Trophoblast cell (in vitro differentiated cells and primary cell): Measurements from ENCODE around the gene OR11L1.

Source experiments
- DNase-seq, 2 donors: peaks; one replicate each; pipeline ENCODE4 v3.0.0-alpha.2; 2016
- H2AFZ ChIP-seq: 2 replicates; pipeline ENCODE4 v1.6.1; 2013; ENCODE audit warnings: low read length, moderate library complexity, mild to moderate bottlenecking; ENCODE audit not compliant: insufficient read depth, poor library complexity
- H2AK5ac ChIP-seq: 2 replicates; pipeline ENCODE4 v1.6.1; 2013; ENCODE audit warnings: mild to moderate bottlenecking, low read length
- H2BK120ac ChIP-seq: 2 replicates; pipeline ENCODE4 v1.6.1; 2013; ENCODE audit warnings: low read length, mild to moderate bottlenecking, moderate library complexity; ENCODE audit not compliant: insufficient read depth, poor library complexity
- H2BK12ac ChIP-seq: 2 replicates; pipeline ENCODE4 v1.6.1; 2013; ENCODE audit warnings: mild to moderate bottlenecking, low read length, moderate library complexity
- H2BK5ac ChIP-seq: 2 replicates; pipeline ENCODE4 v1.6.1; 2013; ENCODE audit warnings: low read length, low read depth, moderate library complexity, mild to moderate bottlenecking; ENCODE audit not compliant: poor library complexity
- H3K14ac ChIP-seq: 2 replicates; pipeline ENCODE4 v1.6.1; 2013; ENCODE audit warnings: mild to moderate bottlenecking, low read length
- H3K18ac ChIP-seq: 2 replicates; pipeline ENCODE4 v1.6.1; 2013; ENCODE audit warnings: mild to moderate bottlenecking, low read length
- H3K23ac ChIP-seq: 2 replicates; pipeline ENCODE4 v1.6.1; 2013; ENCODE audit warnings: low read length
- H3K27ac ChIP-seq: 2 replicates; pipeline ENCODE4 v1.5.1; 2013; ENCODE audit warnings: low read depth, mild to moderate bottlenecking, inconsistent platforms, low read length, moderate library complexity
- H3K27me3 ChIP-seq: 2 replicates; pipeline ENCODE4 v1.6.1; 2013; ENCODE audit warnings: inconsistent platforms, mild to moderate bottlenecking, low read length, moderate library complexity; ENCODE audit not compliant: insufficient read depth
- H3K36me3 ChIP-seq, 2 experiments: 1 replicate in 1 of 2; 2 replicates in 1 of 2; pipeline ENCODE4 v1.6.1; 2013; ENCODE audit warnings: low read length in 2 of 2, mild to moderate bottlenecking in 2 of 2, moderate library complexity in 1 of 2; ENCODE audit not compliant: insufficient read depth in 2 of 2, control insufficient read depth in 1 of 2
- H3K4ac ChIP-seq: 2 replicates; pipeline ENCODE4 v1.6.1; 2013; ENCODE audit warnings: low read depth, mild to moderate bottlenecking, low read length, moderate library complexity
- H3K4me1 ChIP-seq, 2 experiments: 1 replicate in 1 of 2; 2 replicates in 1 of 2; pipeline ENCODE4 v1.6.1; 2013; ENCODE audit warnings: low read length in 2 of 2, mild to moderate bottlenecking in 2 of 2, moderate library complexity in 1 of 2; ENCODE audit not compliant: insufficient read depth in 2 of 2, control insufficient read depth in 1 of 2
- H3K4me2 ChIP-seq: 2 replicates; pipeline ENCODE4 v1.6.1; 2013; ENCODE audit warnings: inconsistent platforms, mild to moderate bottlenecking, low read length, moderate library complexity
- H3K4me3 ChIP-seq: 2 replicates; pipeline ENCODE4 v1.5.1; 2013; ENCODE audit warnings: mild to moderate bottlenecking, low read depth, low read length, inconsistent platforms
- H3K79me1 ChIP-seq: one replicate; pipeline ENCODE4 v1.6.1; 2013; ENCODE audit warnings: low read length
- H3K79me2 ChIP-seq: 2 replicates; pipeline ENCODE4 v1.6.1; 2013; ENCODE audit warnings: low read length, mild to moderate bottlenecking; ENCODE audit not compliant: control insufficient read depth, insufficient read depth, poor library complexity
- H3K9ac ChIP-seq: 2 replicates; pipeline ENCODE4 v1.6.1; 2013; ENCODE audit warnings: mild to moderate bottlenecking, low read length
- H3K9me3 ChIP-seq: 2 replicates; pipeline ENCODE4 v1.6.1; 2013; ENCODE audit warnings: low read depth, mild to moderate bottlenecking, control low read depth, inconsistent platforms, low read length; ENCODE audit not compliant: insufficient read depth
- H4K12ac ChIP-seq: 2 replicates; pipeline ENCODE4 v1.6.1; 2013; ENCODE audit warnings: low read depth, mild to moderate bottlenecking, low read length, moderate library complexity
- H4K8ac ChIP-seq: 2 replicates; pipeline ENCODE4 v1.6.1; 2013; ENCODE audit warnings: low read depth, mild to moderate bottlenecking, low read length, moderate library complexity
- H4K91ac ChIP-seq: one replicate; pipeline ENCODE4 v1.6.1; 2013; ENCODE audit warnings: low read depth, mild to moderate bottlenecking, low read length, moderate library complexity
- WGBS: extraction: QIAGEN DNeasy Blood & Tissue Kit; methylation state at CpG from one replicate; pipeline ENCODE4 v1.1.7; 2013; ENCODE audit warnings: missing lambda C conversion rate; ENCODE audit not compliant: insufficient read length, insufficient coverage; ENCODE audit errors: extremely low coverage; 5-methylcytosine and 5-hydroxymethylcytosine counted together

The OR11L1 gene

DNA sequence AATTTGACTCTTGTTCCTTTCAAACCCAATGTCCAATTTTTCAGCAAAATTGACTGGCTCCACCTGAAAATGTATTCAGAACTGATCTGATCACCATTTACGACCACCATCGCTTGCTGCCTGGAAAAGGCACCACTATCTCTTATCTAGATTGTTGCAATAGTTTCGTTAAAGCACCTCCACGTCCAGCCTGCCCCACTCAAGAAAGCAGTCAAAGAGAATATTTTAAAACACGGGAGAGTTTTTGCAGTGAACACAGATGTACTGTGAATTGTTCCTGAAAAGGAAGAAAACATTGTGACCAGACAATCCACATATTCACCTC lies 4.0 kb upstream of the OR11L1 start:
- no peak overlapping the region for H2BK120ac ChIP-seq
- peaks cover 5% of the 10 kb centered on the region for H3K9me3 ChIP-seq
- H4K12ac ChIP-seq: no peak overlapping the region
- no peak overlapping the region for H2BK12ac ChIP-seq
- WGBS: no CpG with 5 or more reads among the region's 5 CpGs
- H2AFZ ChIP-seq: no peak overlapping the region
- no peak overlapping the region for H3K4me2 ChIP-seq
- H3K18ac ChIP-seq: no peak overlapping the region
- peaks cover 0 to 3% of the 10 kb centered on the region in 2 experiments for H3K4me1 ChIP-seq
- H3K9ac ChIP-seq: no peak overlapping the region
- H3K27me3 ChIP-seq: no peaks in the 10 kb centered on the region
- DNase-seq: no peak
- H2AK5ac ChIP-seq: no peak overlapping the region
- no peaks in the 10 kb centered on the region for H3K79me2 ChIP-seq
- no peak overlapping the region for H3K27ac ChIP-seq
- H3K79me1 ChIP-seq: no peaks in the 10 kb centered on the region
- H3K23ac ChIP-seq: no peak overlapping the region
- H3K36me3 ChIP-seq: no peaks in the 10 kb centered on the region
- no peak overlapping the region for H3K14ac ChIP-seq
- H2BK5ac ChIP-seq: no peak overlapping the region
- H4K8ac ChIP-seq: no peak overlapping the region
- H4K91ac ChIP-seq: no peak overlapping the region
- H3K4ac ChIP-seq: no peak overlapping the region
- H3K4me3 ChIP-seq: no peak overlapping the region

DNA sequence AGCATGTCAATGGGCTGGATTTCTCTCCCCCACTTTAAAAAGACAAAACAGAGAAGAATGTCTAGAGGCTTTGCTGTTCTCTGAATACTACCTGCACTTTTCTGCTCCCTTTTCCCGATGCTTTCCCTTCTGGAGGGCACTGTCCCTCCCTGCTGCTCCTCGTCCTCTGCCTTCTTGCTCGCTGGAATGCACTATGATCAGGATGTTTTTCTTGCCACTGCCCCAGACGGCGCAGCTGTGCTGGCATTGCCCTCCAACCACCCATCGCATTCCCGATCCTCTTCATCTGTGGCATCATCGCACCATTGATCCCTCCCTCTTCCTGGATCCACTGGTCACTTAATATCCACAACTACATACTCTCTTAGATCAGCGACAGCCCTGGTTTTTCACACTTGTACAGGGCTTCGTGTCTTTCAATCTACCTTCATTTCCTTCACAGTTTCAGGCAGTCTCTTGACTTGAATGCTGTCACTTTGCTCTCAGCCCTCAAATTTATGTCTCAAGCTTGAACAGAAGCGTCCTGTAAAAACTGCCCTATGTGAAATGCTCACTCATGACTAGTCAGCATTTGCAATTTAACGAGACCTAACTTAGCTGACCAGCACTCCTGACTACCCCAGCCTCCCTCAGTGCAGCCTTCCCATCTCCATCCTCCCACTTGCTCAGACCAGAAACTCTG lies 3.5 kb upstream of the OR11L1 start:
- Histone ChIP-seq H2AK5ac (no peak overlapping the region), H2BK12ac (no peak overlapping the region), H3K27me3 (no peaks in the 10 kb centered on the region), H2AFZ (no peak overlapping the region), H3K23ac (no peak overlapping the region), H3K4me1 (peaks cover 0 to 3% of the 10 kb centered on the region in 2 experiments), H3K18ac (no peak overlapping the region), H3K9ac (no peak overlapping the region), H4K91ac (no peak overlapping the region), H2BK120ac (no peak overlapping the region), H4K8ac (no peak overlapping the region), H3K4me3 (no peak overlapping the region), H3K4me2 (no peak overlapping the region), H3K36me3 (no peaks in the 10 kb centered on the region), H4K12ac (no peak overlapping the region), H3K79me1 (no peaks in the 10 kb centered on the region), H3K79me2 (no peaks in the 10 kb centered on the region), H3K9me3 (peaks cover 5% of the 10 kb centered on the region), H2BK5ac (no peak overlapping the region), H3K14ac (no peak overlapping the region), H3K27ac (no peak overlapping the region), H3K4ac (no peak overlapping the region)
- WGBS: no CpG with 5 or more reads among the region's 12 CpGs
- no peak for DNase-seq

- no peaks in the 10 kb centered on the region for H3K79me1 ChIP-seq
- H4K12ac ChIP-seq: no peak overlapping the region
- H3K27ac ChIP-seq: no peak overlapping the region
- peaks cover 5% of the 10 kb centered on the region for H3K9me3 ChIP-seq
- H3K23ac ChIP-seq: no peak overlapping the region
- H3K9ac ChIP-seq: no peak overlapping the region
- H4K8ac ChIP-seq: no peak overlapping the region
- no peak overlapping the region for H2AK5ac ChIP-seq
- no peak overlapping the region for H2AFZ ChIP-seq
- H3K79me2 ChIP-seq: no peaks in the 10 kb centered on the region
- H3K18ac ChIP-seq: no peak overlapping the region
- H2BK5ac ChIP-seq: no peak overlapping the region
- no peak overlapping the region for H3K14ac ChIP-seq
- no CpG with 5 or more reads among the region's 2 CpGs for WGBS
- H3K27me3 ChIP-seq: no peaks in the 10 kb centered on the region
- H3K4me1 ChIP-seq: peaks cover 0 to 3% of the 10 kb centered on the region in 2 experiments
- no peak overlapping the region for H3K4ac ChIP-seq
- no peak overlapping the region for H2BK120ac ChIP-seq
- H3K4me3 ChIP-seq: no peak overlapping the region
- no peak for DNase-seq
- H2BK12ac ChIP-seq: no peak overlapping the region
- no peaks in the 10 kb centered on the region for H3K36me3 ChIP-seq
- no peak overlapping the region for H4K91ac ChIP-seq
- H3K4me2 ChIP-seq: no peak overlapping the region
Measured at GRCh38 chr1:247843411-247843810, 1.7 kb upstream of the OR11L1 start.

DNA sequence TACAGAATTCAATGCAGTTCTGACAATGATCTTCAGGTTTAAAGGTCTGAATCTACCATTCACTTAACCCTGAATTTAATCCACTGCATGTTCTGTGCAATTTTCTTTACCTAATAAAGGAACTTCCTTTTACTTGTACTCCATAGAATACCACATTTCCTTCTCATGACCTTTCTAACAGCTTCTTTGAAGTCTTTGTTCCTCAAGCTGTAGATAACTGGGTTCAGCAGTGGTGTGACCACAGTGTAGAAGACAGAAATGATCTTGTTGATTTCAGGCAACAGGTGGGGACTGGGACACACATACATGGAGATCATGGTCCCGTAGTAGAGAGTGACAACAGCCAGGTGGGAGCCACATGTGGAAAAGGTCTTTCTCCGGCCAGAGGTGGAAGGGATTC lies 878 bp downstream of the OR11L1 start:
- no CpG with 5 or more reads among the region's 2 CpGs for WGBS

More for the DNA sequence above, 878 bp downstream of the OR11L1 start:
- H3K27ac ChIP-seq: no peak overlapping the region
- no peak overlapping the region for H4K91ac ChIP-seq
- no peak overlapping the region for H3K4me2 ChIP-seq
- H2BK120ac ChIP-seq: no peak overlapping the region
- H3K4ac ChIP-seq: no peak overlapping the region
- no peak overlapping the region for H3K4me3 ChIP-seq
- H3K4me1 ChIP-seq: peaks cover 0 to 3% of the 10 kb centered on the region in 2 experiments
- H3K23ac ChIP-seq: no peak overlapping the region
- H3K27me3 ChIP-seq: no peaks in the 10 kb centered on the region
- no peak overlapping the region for H4K12ac ChIP-seq
- no peak for DNase-seq
- H2BK12ac ChIP-seq: no peak overlapping the region
- no peak overlapping the region for H2BK5ac ChIP-seq
- no peaks in the 10 kb centered on the region for H3K79me2 ChIP-seq
- H4K8ac ChIP-seq: no peak overlapping the region
- no peak overlapping the region for H3K14ac ChIP-seq
- H3K36me3 ChIP-seq: no peaks in the 10 kb centered on the region
- no peaks in the 10 kb centered on the region for H3K79me1 ChIP-seq
- no peak overlapping the region for H2AFZ ChIP-seq
- H2AK5ac ChIP-seq: no peak overlapping the region
- no peak overlapping the region for H3K18ac ChIP-seq
- H3K9me3 ChIP-seq: peaks cover 5% of the 10 kb centered on the region
- no peak overlapping the region for H3K9ac ChIP-seq
